Fibroblast of the aortic adventitia (primary cell): ENCODE results near the gene SLC27A3. TPM values are rescaled to one million over a fixed set of nuclear protein-coding genes. Genes with fewer than 3 reads are reported as not detected.

ENCODE experiments used
- DNase-seq: peaks from one replicate; pipeline ENCODE4 v3.0.0-alpha.2; 2010; ENCODE audit warnings: low read depth
- H3K4me3 ChIP-seq: 2 replicates; pipeline ENCODE4 v1.5.1; 2011; ENCODE audit warnings: low read depth, mild to moderate bottlenecking, control low read depth, low read length, moderate library complexity
- total RNA-seq: library from RNA; depleted of rRNA; stranded (reverse); fragments of >200 nt; gene quantifications from 2 replicates; pipeline ENCODE4 v1.2.3, GENCODE V29; 2012; ENCODE audit warnings: low replicate concordance
- TF ChIP-seq, protein P1 (sequence below): IDR thresholded peaks from 2 replicates; pipeline ENCODE4 v1.5.1; 2011; ENCODE audit warnings: mild to moderate bottlenecking, low read length, control low read depth, inconsistent platforms; ENCODE audit not compliant: insufficient read depth

The SLC27A3 gene
- total RNA-seq, 1 donor, result 11.5 TPM

GRCh38 chr1:153749408-153750005 is 25.7 kb upstream of the SLC27A3 start:
- DNase-seq, result peak; percentile 85
- H3K4me3 ChIP-seq, result no peak overlapping the region

GRCh38 chr1:153750026-153750995 is 24.9 kb upstream of the SLC27A3 start:
- H3K4me3 ChIP-seq, result no peak overlapping the region
- DNase-seq, result peak; percentile 41
- TF ChIP-seq, protein P1, sequence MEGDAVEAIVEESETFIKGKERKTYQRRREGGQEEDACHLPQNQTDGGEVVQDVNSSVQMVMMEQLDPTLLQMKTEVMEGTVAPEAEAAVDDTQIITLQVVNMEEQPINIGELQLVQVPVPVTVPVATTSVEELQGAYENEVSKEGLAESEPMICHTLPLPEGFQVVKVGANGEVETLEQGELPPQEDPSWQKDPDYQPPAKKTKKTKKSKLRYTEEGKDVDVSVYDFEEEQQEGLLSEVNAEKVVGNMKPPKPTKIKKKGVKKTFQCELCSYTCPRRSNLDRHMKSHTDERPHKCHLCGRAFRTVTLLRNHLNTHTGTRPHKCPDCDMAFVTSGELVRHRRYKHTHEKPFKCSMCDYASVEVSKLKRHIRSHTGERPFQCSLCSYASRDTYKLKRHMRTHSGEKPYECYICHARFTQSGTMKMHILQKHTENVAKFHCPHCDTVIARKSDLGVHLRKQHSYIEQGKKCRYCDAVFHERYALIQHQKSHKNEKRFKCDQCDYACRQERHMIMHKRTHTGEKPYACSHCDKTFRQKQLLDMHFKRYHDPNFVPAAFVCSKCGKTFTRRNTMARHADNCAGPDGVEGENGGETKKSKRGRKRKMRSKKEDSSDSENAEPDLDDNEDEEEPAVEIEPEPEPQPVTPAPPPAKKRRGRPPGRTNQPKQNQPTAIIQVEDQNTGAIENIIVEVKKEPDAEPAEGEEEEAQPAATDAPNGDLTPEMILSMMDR, result peak; percentile 23

More at GRCh38 chr1:153749408-153750005, 25.7 kb upstream of the SLC27A3 start:
- TF ChIP-seq, protein P1, result peak; percentile 98

- TF ChIP-seq, protein P1, result no peak
- DNase-seq, result no peak
- no peak overlapping the region for H3K4me3 ChIP-seq
These were observed 23.1 kb upstream of the SLC27A3 start for GRCh38 chr1:153752072-153752471.

- no peak overlapping the region for H3K4me3 ChIP-seq
- TF ChIP-seq, protein P1, result no peak
- DNase-seq, result peak; percentile 98
These were observed 22.5 kb upstream of the SLC27A3 start for GRCh38 chr1:153752571-153753195.

DNA sequence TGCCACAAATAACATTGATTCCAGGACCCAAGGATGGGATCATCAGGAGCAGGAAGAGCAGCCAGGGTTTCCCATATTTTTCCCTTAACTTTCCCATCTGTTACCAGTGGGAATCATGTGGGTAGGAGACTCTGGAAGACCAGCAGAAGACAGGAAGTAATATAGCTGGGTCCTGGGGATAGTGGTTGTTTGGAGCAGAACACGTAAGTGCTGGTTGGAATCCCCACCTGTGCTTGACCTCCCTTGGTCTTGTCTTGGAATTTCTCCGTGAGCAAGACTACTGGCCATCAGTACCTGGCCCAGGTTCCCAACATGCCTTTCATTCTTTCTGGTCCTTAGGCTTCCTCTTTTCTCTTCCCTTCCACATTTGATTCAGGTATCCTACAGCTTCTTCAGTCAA is 20.9 kb upstream of the SLC27A3 start:
- TF ChIP-seq, protein P1, result no peak
- H3K4me3 ChIP-seq, result no peak overlapping the region

GRCh38 chr1:153760440-153760839 is 14.8 kb upstream of the SLC27A3 start:
- peak; percentile 61 for DNase-seq
- TF ChIP-seq, protein P1, result no peak
- no peak overlapping the region for H3K4me3 ChIP-seq

More for the DNA sequence above, 20.9 kb upstream of the SLC27A3 start:
- no peak for DNase-seq
